C1 segment of cervical spinal cord (tissue), 14 donors: ENCODE measurements around the gene ARHGAP19.

ENCODE experiments used
- DNase-seq, 14 donors: peaks; one replicate each; lab custom pipeline; 2025; lab: John Stamatoyannopoulos, UW

Gene ARHGAP19

GRCh38 chr10:97292097-97292861 is at the start of gene ARHGAP19:
Gene ARHGAP19, minus strand, starts transcription at chr10:97292637. Its CDS starts 10 bp downstream, at chr10:97292627.
- DNase-seq: peak; percentile 21 to 98 (median 89)

GRCh38 chr10:97341416-97341815 is 49.0 kb upstream of the ARHGAP19 start:
- DNase-seq: no peak

- DNase-seq: no peak
Measured at GRCh38 chr10:97338041-97338440, 45.6 kb upstream of the ARHGAP19 start.

- no peak for DNase-seq
Measured at GRCh38 chr10:97336942-97337831, 44.8 kb upstream of the ARHGAP19 start.

- no peak for DNase-seq
Measured at GRCh38 chr10:97336446-97336845, 44.0 kb upstream of the ARHGAP19 start.

- DNase-seq: no peak
Measured at GRCh38 chr10:97336006-97336405, 43.6 kb upstream of the ARHGAP19 start.

GRCh38 chr10:97335188-97335619 is 42.8 kb upstream of the ARHGAP19 start:
- DNase-seq: no peak

- peak; percentile 59 to 99 (median 94) for DNase-seq
Measured at GRCh38 chr10:97334370-97335175, 42.1 kb upstream of the ARHGAP19 start, which contains the start of gene FRAT2. Gene FRAT2, minus strand, starts transcription at chr10:97334729. Its CDS starts 157 bp downstream, at chr10:97334572.

GRCh38 chr10:97333601-97334369 is 41.3 kb upstream of the ARHGAP19 start:
- peak in 7 of 14 donors; percentile 9 to 50 (median 42) for DNase-seq

- peak in 1 of 14 donors; percentile 26 for DNase-seq
Measured at GRCh38 chr10:97333351-97333600, 40.8 kb upstream of the ARHGAP19 start.

GRCh38 chr10:97332591-97333350 is 40.3 kb upstream of the ARHGAP19 start:
- peak in 10 of 14 donors; percentile 8 to 53 (median 33) for DNase-seq

GRCh38 chr10:97331153-97331703 is 38.8 kb upstream of the ARHGAP19 start:
- no peak for DNase-seq

GRCh38 chr10:97329766-97330165 is 37.3 kb upstream of the ARHGAP19 start:
- no peak for DNase-seq

GRCh38 chr10:97328646-97329453 is 36.4 kb upstream of the ARHGAP19 start:
- DNase-seq: no peak

GRCh38 chr10:97327348-97328294 is 35.2 kb upstream of the ARHGAP19 start:
- DNase-seq: no peak

GRCh38 chr10:97325754-97326153 is 33.3 kb upstream of the ARHGAP19 start:
- no peak for DNase-seq

GRCh38 chr10:97323501-97323900 is 31.1 kb upstream of the ARHGAP19 start:
- no peak for DNase-seq

GRCh38 chr10:97321804-97322190 is 29.4 kb upstream of the ARHGAP19 start:
- peak in 2 of 14 donors; percentile 3 to 34 for DNase-seq
